Measurements from ENCODE around the gene BEX3.

- TF ChIP-seq, protein P1, sequence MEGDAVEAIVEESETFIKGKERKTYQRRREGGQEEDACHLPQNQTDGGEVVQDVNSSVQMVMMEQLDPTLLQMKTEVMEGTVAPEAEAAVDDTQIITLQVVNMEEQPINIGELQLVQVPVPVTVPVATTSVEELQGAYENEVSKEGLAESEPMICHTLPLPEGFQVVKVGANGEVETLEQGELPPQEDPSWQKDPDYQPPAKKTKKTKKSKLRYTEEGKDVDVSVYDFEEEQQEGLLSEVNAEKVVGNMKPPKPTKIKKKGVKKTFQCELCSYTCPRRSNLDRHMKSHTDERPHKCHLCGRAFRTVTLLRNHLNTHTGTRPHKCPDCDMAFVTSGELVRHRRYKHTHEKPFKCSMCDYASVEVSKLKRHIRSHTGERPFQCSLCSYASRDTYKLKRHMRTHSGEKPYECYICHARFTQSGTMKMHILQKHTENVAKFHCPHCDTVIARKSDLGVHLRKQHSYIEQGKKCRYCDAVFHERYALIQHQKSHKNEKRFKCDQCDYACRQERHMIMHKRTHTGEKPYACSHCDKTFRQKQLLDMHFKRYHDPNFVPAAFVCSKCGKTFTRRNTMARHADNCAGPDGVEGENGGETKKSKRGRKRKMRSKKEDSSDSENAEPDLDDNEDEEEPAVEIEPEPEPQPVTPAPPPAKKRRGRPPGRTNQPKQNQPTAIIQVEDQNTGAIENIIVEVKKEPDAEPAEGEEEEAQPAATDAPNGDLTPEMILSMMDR (IDR thresholded peaks at IDR 0.05), result no peak
- TF ChIP-seq POLR2A (IDR thresholded peaks at IDR 0.05), result no peak
Observed at GRCh38 chrX:103361798-103362197, 14.5 kb upstream of the BEX3 start.
